ENCODE data around the gene KIF20A.

The KIF20A gene

GRCh38 chr5:138160706-138161105 lies 18.2 kb upstream of the KIF20A start:
- WGBS (ENCODE audit: insufficient coverage) = 94% methylated on average over 2 of the region's 4 CpGs
- DNase-seq = no peak
- Histone ChIP-seq H3K36me3 (ENCODE audit: control insufficient read depth in 4 of 4, insufficient read depth in 4 of 4, low read length in 3 of 4) (peaks cover 57 to 93% (median 75%) of the 10 kb centered on the region in 4 experiments), H3K27me3 (replicated peaks in 2 of 5; ENCODE audit: control insufficient read depth in 4 of 5, insufficient read depth in 5 of 5, low read length in 4 of 5) (no peaks in the 10 kb centered on the region), H3K4me3 (ENCODE audit: control insufficient read depth in 1 of 7, extremely low read depth in 1 of 7, insufficient read depth in 4 of 7, low read depth in 2 of 7, low read length in 6 of 7) (no peak overlapping the region), H3K27ac (ENCODE audit: insufficient read depth in 1 of 2, low read depth in 1 of 2, low read length in 2 of 2, poor library complexity in 1 of 2, severe bottlenecking in 2 of 2) (no peak overlapping the region), H3K4me1 (ENCODE audit: control extremely low read depth in 1 of 4, control insufficient read depth in 4 of 4, insufficient read depth in 4 of 4, low read length in 3 of 4) (no peaks in the 10 kb centered on the region), H3K9me3 (ENCODE audit: control extremely low read depth in 1 of 5, control insufficient read depth in 4 of 5, insufficient read depth in 2 of 5, low read depth in 1 of 5, low read length in 4 of 5) (no peaks in the 10 kb centered on the region)
- CTCF ChIA-PET = no interaction called here
- POLR2A ChIA-PET = interaction anchor here (0.6 kb wide), 1 partner anchor 30 kb away, joined by 4 read pairs; no protein-coding TSS in a partner anchor

- DNase-seq = no peak
- ChIA-PET POLR2A (no interaction called here), CTCF (interaction anchor here (0.8 to 1.7 kb wide), 2 partner anchors 13 to 30 kb away, joined by 3 to 4 read pairs; no protein-coding TSS in a partner anchor)
- H3K4me1 ChIP-seq (ENCODE audit: control extremely low read depth in 1 of 4, control insufficient read depth in 4 of 4, insufficient read depth in 4 of 4, low read length in 3 of 4) = no peaks in the 10 kb centered on the region
- H3K9me3 ChIP-seq (ENCODE audit: control extremely low read depth in 1 of 5, control insufficient read depth in 4 of 5, insufficient read depth in 2 of 5, low read depth in 1 of 5, low read length in 4 of 5) = no peaks in the 10 kb centered on the region
- no peaks in the 10 kb centered on the region for H3K27me3 ChIP-seq (replicated peaks in 2 of 5; ENCODE audit: control insufficient read depth in 4 of 5, insufficient read depth in 5 of 5, low read length in 4 of 5)
- no peak overlapping the region for H3K4me3 ChIP-seq (ENCODE audit: control insufficient read depth in 1 of 7, extremely low read depth in 1 of 7, insufficient read depth in 4 of 7, low read depth in 2 of 7, low read length in 6 of 7)
- H3K36me3 ChIP-seq (ENCODE audit: control insufficient read depth in 4 of 4, insufficient read depth in 4 of 4, low read length in 3 of 4) = peaks cover 54 to 100% (median 77%) of the 10 kb centered on the region in 4 experiments
- H3K27ac ChIP-seq (ENCODE audit: insufficient read depth in 1 of 2, low read depth in 1 of 2, low read length in 2 of 2, poor library complexity in 1 of 2, severe bottlenecking in 2 of 2) = no peak overlapping the region
Measured at GRCh38 chr5:138163721-138164120, 15.2 kb upstream of the KIF20A start.

- ChIA-PET CTCF (interaction anchor here (1.3 kb wide), 1 partner anchor 21 kb away, joined by 3 read pairs; no protein-coding TSS in a partner anchor), POLR2A (interaction anchor here (0.6 kb wide), 1 partner anchor 150 kb away, joined by 3 read pairs; no protein-coding TSS in a partner anchor)
- Histone ChIP-seq H3K36me3 (ENCODE audit: control insufficient read depth in 4 of 4, insufficient read depth in 4 of 4, low read length in 3 of 4) (peaks cover 31 to 98% (median 71%) of the 10 kb centered on the region in 4 experiments), H3K27me3 (replicated peaks in 2 of 5; ENCODE audit: control insufficient read depth in 4 of 5, insufficient read depth in 5 of 5, low read length in 4 of 5) (no peaks in the 10 kb centered on the region), H3K9me3 (ENCODE audit: control extremely low read depth in 1 of 5, control insufficient read depth in 4 of 5, insufficient read depth in 2 of 5, low read depth in 1 of 5, low read length in 4 of 5) (no peaks in the 10 kb centered on the region), H3K4me3 (ENCODE audit: control insufficient read depth in 1 of 7, extremely low read depth in 1 of 7, insufficient read depth in 4 of 7, low read depth in 2 of 7, low read length in 6 of 7) (no peak overlapping the region), H3K27ac (ENCODE audit: insufficient read depth in 1 of 2, low read depth in 1 of 2, low read length in 2 of 2, poor library complexity in 1 of 2, severe bottlenecking in 2 of 2) (no peak overlapping the region), H3K4me1 (ENCODE audit: control extremely low read depth in 1 of 4, control insufficient read depth in 4 of 4, insufficient read depth in 4 of 4, low read length in 3 of 4) (no peaks in the 10 kb centered on the region)
- WGBS (ENCODE audit: insufficient coverage) = no CpG with 5 or more reads among the region's 5 CpGs
- DNase-seq = no peak
Measured at GRCh38 chr5:138169124-138169523, 9.8 kb upstream of the KIF20A start.

- H3K27ac ChIP-seq (ENCODE audit: insufficient read depth in 1 of 2, low read depth in 1 of 2, low read length in 2 of 2, poor library complexity in 1 of 2, severe bottlenecking in 2 of 2) = no peak overlapping the region
- no peak for DNase-seq
- H3K36me3 ChIP-seq (ENCODE audit: control insufficient read depth in 4 of 4, insufficient read depth in 4 of 4, low read length in 3 of 4) = peaks cover 22 to 98% (median 62%) of the 10 kb centered on the region in 4 experiments
- no peaks in the 10 kb centered on the region for H3K4me1 ChIP-seq (ENCODE audit: control extremely low read depth in 1 of 4, control insufficient read depth in 4 of 4, insufficient read depth in 4 of 4, low read length in 3 of 4)
- no peaks in the 10 kb centered on the region for H3K9me3 ChIP-seq (ENCODE audit: control extremely low read depth in 1 of 5, control insufficient read depth in 4 of 5, insufficient read depth in 2 of 5, low read depth in 1 of 5, low read length in 4 of 5)
- no peaks in the 10 kb centered on the region for H3K27me3 ChIP-seq (replicated peaks in 2 of 5; ENCODE audit: control insufficient read depth in 4 of 5, insufficient read depth in 5 of 5, low read length in 4 of 5)
- H3K4me3 ChIP-seq (ENCODE audit: control insufficient read depth in 1 of 7, extremely low read depth in 1 of 7, insufficient read depth in 4 of 7, low read depth in 2 of 7, low read length in 6 of 7) = no peak overlapping the region
- ChIA-PET POLR2A (interaction anchor here (0.6 kb wide), 1 partner anchor 32 kb away, joined by 3 read pairs; no protein-coding TSS in a partner anchor), CTCF (interaction anchor here (1.2 kb wide), 1 partner anchor 19 kb away, joined by 3 read pairs; no protein-coding TSS in a partner anchor)
Measured at GRCh38 chr5:138170299-138170698, 8.6 kb upstream of the KIF20A start.

- peak; percentile 9 to 55 (median 41) for DNase-seq
- H3K4me1 ChIP-seq (ENCODE audit: control extremely low read depth in 1 of 4, control insufficient read depth in 4 of 4, insufficient read depth in 4 of 4, low read length in 3 of 4) = peaks cover 13 to 25% (median 21%) of the 10 kb centered on the region in 4 experiments
- POLR2A ChIA-PET = interaction anchor here (1.2 kb wide), 1 partner anchor 64 kb away, joined by 3 read pairs; no protein-coding TSS in a partner anchor
- CTCF ChIA-PET = interaction anchor here (1.0 to 12.8 kb wide), 4 partner anchors 11 to 272 kb away, joined by 3 to 113 read pairs (median 8); partner anchors contain the start of gene KDM3B
- H3K27ac ChIP-seq (ENCODE audit: insufficient read depth in 1 of 2, low read depth in 1 of 2, low read length in 2 of 2, poor library complexity in 1 of 2, severe bottlenecking in 2 of 2) = peak overlapping the region; percentile 88 to 91
- H3K4me3 ChIP-seq (ENCODE audit: control insufficient read depth in 1 of 7, extremely low read depth in 1 of 7, insufficient read depth in 4 of 7, low read depth in 2 of 7, low read length in 6 of 7) = peak overlapping the region; percentile 69 to 100 (median 98)
- 2% methylated on average over 11 of the region's 16 CpGs for WGBS (ENCODE audit: insufficient coverage)
- peaks cover 9 to 51% (median 27%) of the 10 kb centered on the region in 4 experiments for H3K36me3 ChIP-seq (ENCODE audit: control insufficient read depth in 4 of 4, insufficient read depth in 4 of 4, low read length in 3 of 4)
- no peaks in the 10 kb centered on the region for H3K9me3 ChIP-seq (ENCODE audit: control extremely low read depth in 1 of 5, control insufficient read depth in 4 of 5, insufficient read depth in 2 of 5, low read depth in 1 of 5, low read length in 4 of 5)
- H3K27me3 ChIP-seq (replicated peaks in 2 of 5; ENCODE audit: control insufficient read depth in 4 of 5, insufficient read depth in 5 of 5, low read length in 4 of 5) = no peaks in the 10 kb centered on the region
Measured at GRCh38 chr5:138177941-138178515, 884 bp upstream of the KIF20A start.

- Histone ChIP-seq H3K4me1 (ENCODE audit: control extremely low read depth in 1 of 4, control insufficient read depth in 4 of 4, insufficient read depth in 4 of 4, low read length in 3 of 4) (peaks cover 13 to 25% (median 21%) of the 10 kb centered on the region in 4 experiments), H3K4me3 (ENCODE audit: control insufficient read depth in 1 of 7, extremely low read depth in 1 of 7, insufficient read depth in 4 of 7, low read depth in 2 of 7, low read length in 6 of 7) (peak overlapping the region; percentile 53 to 100 (median 98)), H3K27me3 (replicated peaks in 2 of 5; ENCODE audit: control insufficient read depth in 4 of 5, insufficient read depth in 5 of 5, low read length in 4 of 5) (no peaks in the 10 kb centered on the region), H3K9me3 (ENCODE audit: control extremely low read depth in 1 of 5, control insufficient read depth in 4 of 5, insufficient read depth in 2 of 5, low read depth in 1 of 5, low read length in 4 of 5) (no peaks in the 10 kb centered on the region), H3K36me3 (ENCODE audit: control insufficient read depth in 4 of 4, insufficient read depth in 4 of 4, low read length in 3 of 4) (peaks cover 7 to 51% (median 29%) of the 10 kb centered on the region in 4 experiments), H3K27ac (ENCODE audit: insufficient read depth in 1 of 2, low read depth in 1 of 2, low read length in 2 of 2, poor library complexity in 1 of 2, severe bottlenecking in 2 of 2) (no peak overlapping the region)
- DNase-seq = peak in 2 of 3 donors; percentile 6 to 9
- WGBS (ENCODE audit: insufficient coverage) = 7% methylated on average over 14 of the region's 23 CpGs
- CTCF ChIA-PET = interaction anchor here (0.6 to 12.8 kb wide), 14 partner anchors 8 to 324 kb away, joined by 3 to 113 read pairs (median 5); partner anchors contain the start of gene KDM3B
- POLR2A ChIA-PET = interaction anchor here (0.8 kb wide), 2 partner anchors 17 to 174 kb away, joined by 3 to 5 read pairs; partner anchors contain the start of gene KDM3B
Measured at GRCh38 chr5:138179277-138179857, 455 bp downstream of the KIF20A start.

Measured in common myeloid progenitor, CD34-positive (primary cell).